ENCODE data around the gene CDC42SE2. TPM values are rescaled to one million over a fixed set of nuclear protein-coding genes. Genes with fewer than 3 reads are reported as not detected.

Gene CDC42SE2
- total RNA-seq, 1 experiment from 2014 or later, result 22.5 TPM

DNA sequence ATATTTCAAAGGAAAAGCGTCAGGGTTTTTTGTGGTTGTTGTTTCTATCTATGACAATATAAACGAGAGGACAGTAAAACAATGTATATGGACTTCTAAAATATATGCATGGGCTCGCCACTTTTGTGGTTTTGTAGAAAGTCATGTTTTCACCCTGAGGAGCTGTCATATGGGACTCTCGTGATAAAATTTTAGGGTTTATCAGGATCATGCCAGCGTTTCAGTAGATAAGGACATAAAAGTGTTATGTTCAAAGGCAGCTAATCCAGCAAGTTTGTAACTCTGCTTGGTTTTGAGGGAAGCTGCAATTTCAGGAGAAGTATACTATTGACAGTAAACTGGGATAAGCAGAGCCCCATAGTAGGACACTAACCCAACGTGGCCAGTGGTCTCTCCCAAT is 120.3 kb downstream of the CDC42SE2 start (continued):
- TF ChIP-seq, protein P1, sequence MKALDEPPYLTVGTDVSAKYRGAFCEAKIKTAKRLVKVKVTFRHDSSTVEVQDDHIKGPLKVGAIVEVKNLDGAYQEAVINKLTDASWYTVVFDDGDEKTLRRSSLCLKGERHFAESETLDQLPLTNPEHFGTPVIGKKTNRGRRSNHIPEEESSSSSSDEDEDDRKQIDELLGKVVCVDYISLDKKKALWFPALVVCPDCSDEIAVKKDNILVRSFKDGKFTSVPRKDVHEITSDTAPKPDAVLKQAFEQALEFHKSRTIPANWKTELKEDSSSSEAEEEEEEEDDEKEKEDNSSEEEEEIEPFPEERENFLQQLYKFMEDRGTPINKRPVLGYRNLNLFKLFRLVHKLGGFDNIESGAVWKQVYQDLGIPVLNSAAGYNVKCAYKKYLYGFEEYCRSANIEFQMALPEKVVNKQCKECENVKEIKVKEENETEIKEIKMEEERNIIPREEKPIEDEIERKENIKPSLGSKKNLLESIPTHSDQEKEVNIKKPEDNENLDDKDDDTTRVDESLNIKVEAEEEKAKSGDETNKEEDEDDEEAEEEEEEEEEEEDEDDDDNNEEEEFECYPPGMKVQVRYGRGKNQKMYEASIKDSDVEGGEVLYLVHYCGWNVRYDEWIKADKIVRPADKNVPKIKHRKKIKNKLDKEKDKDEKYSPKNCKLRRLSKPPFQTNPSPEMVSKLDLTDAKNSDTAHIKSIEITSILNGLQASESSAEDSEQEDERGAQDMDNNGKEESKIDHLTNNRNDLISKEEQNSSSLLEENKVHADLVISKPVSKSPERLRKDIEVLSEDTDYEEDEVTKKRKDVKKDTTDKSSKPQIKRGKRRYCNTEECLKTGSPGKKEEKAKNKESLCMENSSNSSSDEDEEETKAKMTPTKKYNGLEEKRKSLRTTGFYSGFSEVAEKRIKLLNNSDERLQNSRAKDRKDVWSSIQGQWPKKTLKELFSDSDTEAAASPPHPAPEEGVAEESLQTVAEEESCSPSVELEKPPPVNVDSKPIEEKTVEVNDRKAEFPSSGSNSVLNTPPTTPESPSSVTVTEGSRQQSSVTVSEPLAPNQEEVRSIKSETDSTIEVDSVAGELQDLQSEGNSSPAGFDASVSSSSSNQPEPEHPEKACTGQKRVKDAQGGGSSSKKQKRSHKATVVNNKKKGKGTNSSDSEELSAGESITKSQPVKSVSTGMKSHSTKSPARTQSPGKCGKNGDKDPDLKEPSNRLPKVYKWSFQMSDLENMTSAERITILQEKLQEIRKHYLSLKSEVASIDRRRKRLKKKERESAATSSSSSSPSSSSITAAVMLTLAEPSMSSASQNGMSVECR (CRISPR knock-in tag; IDR thresholded peaks at IDR 0.05; ENCODE audit: borderline replicate concordance), result no peak

DNA sequence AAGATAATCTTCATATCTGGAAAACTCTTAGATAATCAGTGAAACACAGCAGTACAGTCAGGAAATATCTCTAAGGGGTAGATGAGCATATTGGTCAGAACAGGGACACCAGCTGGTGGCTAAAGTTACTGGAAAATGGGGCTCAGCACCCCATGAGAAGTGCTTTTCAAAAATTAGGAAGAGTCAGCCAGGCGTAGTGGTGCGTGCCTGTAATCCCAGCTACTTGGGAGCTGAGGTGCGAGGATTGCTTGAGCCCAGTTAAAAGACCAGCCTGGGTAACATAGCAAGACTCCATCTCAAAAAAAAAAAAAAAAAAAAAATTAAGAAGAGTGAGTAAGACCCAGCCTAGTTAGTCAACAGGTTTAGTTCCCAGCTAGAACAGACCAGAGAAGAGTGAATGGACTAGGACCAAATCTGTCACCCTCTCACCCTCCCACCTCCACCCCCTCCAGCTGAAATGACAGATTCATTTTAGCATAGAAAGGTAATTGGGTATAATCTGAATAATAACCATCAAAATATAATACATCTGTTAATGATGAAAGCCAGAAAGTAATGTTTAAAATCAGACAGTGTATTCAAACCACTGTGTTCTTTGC is 120.9 kb downstream of the CDC42SE2 start:
- Mint-ChIP-seq H3K27me3 (ENCODE audit: low read depth) (no peaks in the 10 kb centered on the region), H3K36me3 (peaks cover under 1% of the 10 kb centered on the region; the same call in 1 of the 2 replicates), H3K27ac (no peak overlapping the region), H3K4me3 (no peak overlapping the region), H3K9me3 (no peaks in the 10 kb centered on the region), H3K4me1 (peaks cover 24% of the 10 kb centered on the region)
- DNase-seq (ENCODE audit: low spot score) (no peak), ATAC-seq (no peak)
- POLR2A ChIA-PET, result interaction anchor here (0.5 kb wide), 1 partner anchor 210 kb away, joined by 3 read pairs; no protein-coding TSS in a partner anchor
- CTCF ChIA-PET, result no interaction called here
- no peak for TF ChIP-seq ZNF263 (CRISPR knock-in tag; IDR thresholded peaks at IDR 0.05; ENCODE audit: low read depth)
- TF ChIP-seq ZNF396 (CRISPR knock-in tag; IDR thresholded peaks at IDR 0.05; ENCODE audit: borderline replicate concordance), result no peak

DNA sequence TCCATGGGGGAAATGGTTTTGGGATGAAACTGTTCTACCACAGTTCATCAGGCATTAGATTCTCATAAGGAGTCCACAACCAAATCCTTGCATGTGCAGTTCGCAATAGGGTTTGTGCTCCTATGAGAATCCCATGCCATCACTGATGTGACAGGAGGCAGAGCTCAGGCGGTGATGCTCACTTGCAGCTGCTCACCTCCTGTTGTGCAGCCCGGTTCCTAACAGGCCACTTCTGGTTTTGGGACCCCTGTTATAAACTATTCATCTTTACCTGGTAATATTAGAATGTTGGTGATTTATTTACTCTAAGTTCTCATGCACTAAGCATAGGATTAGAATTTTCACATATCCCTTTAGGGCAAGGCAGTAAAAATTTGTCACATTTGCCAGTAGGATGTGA is 122.3 kb downstream of the CDC42SE2 start:
- CTCF ChIA-PET, result no interaction called here
- no peaks in the 10 kb centered on the region for H3K27me3 Mint-ChIP-seq (ENCODE audit: low read depth)
- peaks cover 24% of the 10 kb centered on the region for H3K4me1 Mint-ChIP-seq
- no peak for DNase-seq (ENCODE audit: low spot score)
- no peaks in the 10 kb centered on the region for H3K9me3 Mint-ChIP-seq
- H3K4me3 Mint-ChIP-seq, result no peak overlapping the region
- H3K36me3 Mint-ChIP-seq, result peaks cover 7% of the 10 kb centered on the region; the same call in 1 of the 2 replicates
- POLR2A ChIA-PET, result no interaction called here
- no peak overlapping the region for H3K27ac Mint-ChIP-seq
- no peak for ATAC-seq
- TF ChIP-seq CREM (CRISPR knock-in tag; IDR thresholded peaks at IDR 0.05), result no peak
- TF ChIP-seq, protein P2, sequence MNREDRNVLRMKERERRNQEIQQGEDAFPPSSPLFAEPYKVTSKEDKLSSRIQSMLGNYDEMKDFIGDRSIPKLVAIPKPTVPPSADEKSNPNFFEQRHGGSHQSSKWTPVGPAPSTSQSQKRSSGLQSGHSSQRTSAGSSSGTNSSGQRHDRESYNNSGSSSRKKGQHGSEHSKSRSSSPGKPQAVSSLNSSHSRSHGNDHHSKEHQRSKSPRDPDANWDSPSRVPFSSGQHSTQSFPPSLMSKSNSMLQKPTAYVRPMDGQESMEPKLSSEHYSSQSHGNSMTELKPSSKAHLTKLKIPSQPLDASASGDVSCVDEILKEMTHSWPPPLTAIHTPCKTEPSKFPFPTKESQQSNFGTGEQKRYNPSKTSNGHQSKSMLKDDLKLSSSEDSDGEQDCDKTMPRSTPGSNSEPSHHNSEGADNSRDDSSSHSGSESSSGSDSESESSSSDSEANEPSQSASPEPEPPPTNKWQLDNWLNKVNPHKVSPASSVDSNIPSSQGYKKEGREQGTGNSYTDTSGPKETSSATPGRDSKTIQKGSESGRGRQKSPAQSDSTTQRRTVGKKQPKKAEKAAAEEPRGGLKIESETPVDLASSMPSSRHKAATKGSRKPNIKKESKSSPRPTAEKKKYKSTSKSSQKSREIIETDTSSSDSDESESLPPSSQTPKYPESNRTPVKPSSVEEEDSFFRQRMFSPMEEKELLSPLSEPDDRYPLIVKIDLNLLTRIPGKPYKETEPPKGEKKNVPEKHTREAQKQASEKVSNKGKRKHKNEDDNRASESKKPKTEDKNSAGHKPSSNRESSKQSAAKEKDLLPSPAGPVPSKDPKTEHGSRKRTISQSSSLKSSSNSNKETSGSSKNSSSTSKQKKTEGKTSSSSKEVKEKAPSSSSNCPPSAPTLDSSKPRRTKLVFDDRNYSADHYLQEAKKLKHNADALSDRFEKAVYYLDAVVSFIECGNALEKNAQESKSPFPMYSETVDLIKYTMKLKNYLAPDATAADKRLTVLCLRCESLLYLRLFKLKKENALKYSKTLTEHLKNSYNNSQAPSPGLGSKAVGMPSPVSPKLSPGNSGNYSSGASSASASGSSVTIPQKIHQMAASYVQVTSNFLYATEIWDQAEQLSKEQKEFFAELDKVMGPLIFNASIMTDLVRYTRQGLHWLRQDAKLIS (CRISPR knock-in tag; IDR thresholded peaks at IDR 0.05; ENCODE audit: borderline replicate concordance), result no peak
- TF ChIP-seq, protein P3, sequence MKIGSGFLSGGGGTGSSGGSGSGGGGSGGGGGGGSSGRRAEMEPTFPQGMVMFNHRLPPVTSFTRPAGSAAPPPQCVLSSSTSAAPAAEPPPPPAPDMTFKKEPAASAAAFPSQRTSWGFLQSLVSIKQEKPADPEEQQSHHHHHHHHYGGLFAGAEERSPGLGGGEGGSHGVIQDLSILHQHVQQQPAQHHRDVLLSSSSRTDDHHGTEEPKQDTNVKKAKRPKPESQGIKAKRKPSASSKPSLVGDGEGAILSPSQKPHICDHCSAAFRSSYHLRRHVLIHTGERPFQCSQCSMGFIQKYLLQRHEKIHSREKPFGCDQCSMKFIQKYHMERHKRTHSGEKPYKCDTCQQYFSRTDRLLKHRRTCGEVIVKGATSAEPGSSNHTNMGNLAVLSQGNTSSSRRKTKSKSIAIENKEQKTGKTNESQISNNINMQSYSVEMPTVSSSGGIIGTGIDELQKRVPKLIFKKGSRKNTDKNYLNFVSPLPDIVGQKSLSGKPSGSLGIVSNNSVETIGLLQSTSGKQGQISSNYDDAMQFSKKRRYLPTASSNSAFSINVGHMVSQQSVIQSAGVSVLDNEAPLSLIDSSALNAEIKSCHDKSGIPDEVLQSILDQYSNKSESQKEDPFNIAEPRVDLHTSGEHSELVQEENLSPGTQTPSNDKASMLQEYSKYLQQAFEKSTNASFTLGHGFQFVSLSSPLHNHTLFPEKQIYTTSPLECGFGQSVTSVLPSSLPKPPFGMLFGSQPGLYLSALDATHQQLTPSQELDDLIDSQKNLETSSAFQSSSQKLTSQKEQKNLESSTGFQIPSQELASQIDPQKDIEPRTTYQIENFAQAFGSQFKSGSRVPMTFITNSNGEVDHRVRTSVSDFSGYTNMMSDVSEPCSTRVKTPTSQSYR (CRISPR knock-in tag; IDR thresholded peaks at IDR 0.05), result no peak
- TF ChIP-seq ZNF121 (CRISPR knock-in tag; IDR thresholded peaks at IDR 0.05), result no peak
- no peak for TF ChIP-seq RELA (CRISPR knock-in tag; IDR thresholded peaks at IDR 0.05; ENCODE audit: borderline replicate concordance)
- no peak for TF ChIP-seq ZNF232 (CRISPR knock-in tag; IDR thresholded peaks at IDR 0.05)
- TF ChIP-seq JUN (CRISPR knock-in tag; IDR thresholded peaks at IDR 0.05), result no peak
- no peak for TF ChIP-seq TCF7 (CRISPR knock-in tag; IDR thresholded peaks at IDR 0.05; ENCODE audit: low read depth)
- TF ChIP-seq, protein P4, sequence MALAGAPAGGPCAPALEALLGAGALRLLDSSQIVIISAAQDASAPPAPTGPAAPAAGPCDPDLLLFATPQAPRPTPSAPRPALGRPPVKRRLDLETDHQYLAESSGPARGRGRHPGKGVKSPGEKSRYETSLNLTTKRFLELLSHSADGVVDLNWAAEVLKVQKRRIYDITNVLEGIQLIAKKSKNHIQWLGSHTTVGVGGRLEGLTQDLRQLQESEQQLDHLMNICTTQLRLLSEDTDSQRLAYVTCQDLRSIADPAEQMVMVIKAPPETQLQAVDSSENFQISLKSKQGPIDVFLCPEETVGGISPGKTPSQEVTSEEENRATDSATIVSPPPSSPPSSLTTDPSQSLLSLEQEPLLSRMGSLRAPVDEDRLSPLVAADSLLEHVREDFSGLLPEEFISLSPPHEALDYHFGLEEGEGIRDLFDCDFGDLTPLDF (CRISPR knock-in tag; IDR thresholded peaks at IDR 0.05), result no peak
- TF ChIP-seq, protein P5, sequence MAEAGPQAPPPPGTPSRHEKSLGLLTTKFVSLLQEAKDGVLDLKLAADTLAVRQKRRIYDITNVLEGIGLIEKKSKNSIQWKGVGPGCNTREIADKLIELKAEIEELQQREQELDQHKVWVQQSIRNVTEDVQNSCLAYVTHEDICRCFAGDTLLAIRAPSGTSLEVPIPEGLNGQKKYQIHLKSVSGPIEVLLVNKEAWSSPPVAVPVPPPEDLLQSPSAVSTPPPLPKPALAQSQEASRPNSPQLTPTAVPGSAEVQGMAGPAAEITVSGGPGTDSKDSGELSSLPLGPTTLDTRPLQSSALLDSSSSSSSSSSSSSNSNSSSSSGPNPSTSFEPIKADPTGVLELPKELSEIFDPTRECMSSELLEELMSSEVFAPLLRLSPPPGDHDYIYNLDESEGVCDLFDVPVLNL (CRISPR knock-in tag; IDR thresholded peaks at IDR 0.05; ENCODE audit: borderline replicate concordance, low read depth), result no peak
- no peak for TF ChIP-seq MYBL2 (CRISPR knock-in tag; IDR thresholded peaks at IDR 0.05)
- no peak for TF ChIP-seq SMAD3 (CRISPR knock-in tag; IDR thresholded peaks at IDR 0.05; ENCODE audit: borderline replicate concordance)
- no peak for TF ChIP-seq GRHL2 (CRISPR knock-in tag; IDR thresholded peaks at IDR 0.05; ENCODE audit: insufficient replicate concordance, severe bottlenecking)
